HG03457 (cell line): ENCODE results near the gene JMJD1C.
"Not testable (repeated sequence)": the region's sequence is repeated elsewhere in the genome, so short reads cannot be mapped to it uniquely, and the experiment has no call there.

ENCODE experiments used
- ATAC-seq: cut with Tn5 transposase; IDR thresholded peaks from one replicate; pipeline ENCODE4 v1.9.1; 2021; ENCODE audit warnings: moderate number of reproducible peaks; ENCODE audit not compliant: unreplicated experiment

Gene JMJD1C

GRCh38 chr10:63412304-63412703 lies 53.5 kb downstream of the JMJD1C start:
- no peak for ATAC-seq

- ATAC-seq, result no peak
Measured at GRCh38 chr10:63410633-63411032, 55.1 kb downstream of the JMJD1C start.

GRCh38 chr10:63409465-63410027 lies 56.2 kb downstream of the JMJD1C start:
- ATAC-seq, result no peak

- no peak for ATAC-seq
Measured at GRCh38 chr10:63407136-63407662, 58.6 kb downstream of the JMJD1C start.

GRCh38 chr10:63396133-63396761 lies 69.5 kb downstream of the JMJD1C start:
- no peak for ATAC-seq

- no peak for ATAC-seq
Measured at GRCh38 chr10:63393050-63393449, 72.7 kb downstream of the JMJD1C start.

GRCh38 chr10:63392224-63392623 lies 73.6 kb downstream of the JMJD1C start:
- no peak for ATAC-seq

- no peak for ATAC-seq
Measured at GRCh38 chr10:63391812-63392211, 74.0 kb downstream of the JMJD1C start.

- no peak for ATAC-seq
Measured at GRCh38 chr10:63390521-63390920, 75.3 kb downstream of the JMJD1C start.

- ATAC-seq, result peak; percentile 59
Measured at GRCh38 chr10:63388421-63389031, 77.3 kb downstream of the JMJD1C start.

GRCh38 chr10:63385254-63385653 lies 80.5 kb downstream of the JMJD1C start:
- ATAC-seq, result no peak

GRCh38 chr10:63384675-63385074 lies 81.1 kb downstream of the JMJD1C start:
- no peak for ATAC-seq

GRCh38 chr10:63384001-63384400 lies 81.8 kb downstream of the JMJD1C start:
- no peak for ATAC-seq

- ATAC-seq, result no peak
Measured at GRCh38 chr10:63383141-63383540, 82.6 kb downstream of the JMJD1C start.

GRCh38 chr10:63382066-63382465 lies 83.7 kb downstream of the JMJD1C start:
- no peak for ATAC-seq

- not testable (repeated sequence) for ATAC-seq
Measured at GRCh38 chr10:63377305-63377661, 88.5 kb downstream of the JMJD1C start.

GRCh38 chr10:63376560-63377304 lies 89.0 kb downstream of the JMJD1C start:
- ATAC-seq, result peak; percentile 97

GRCh38 chr10:63375859-63376258 lies 89.9 kb downstream of the JMJD1C start:
- ATAC-seq, result no peak

GRCh38 chr10:63375458-63375857 lies 90.3 kb downstream of the JMJD1C start:
- no peak for ATAC-seq

GRCh38 chr10:63374991-63375390 lies 90.8 kb downstream of the JMJD1C start:
- ATAC-seq, result no peak

GRCh38 chr10:63373176-63373575 lies 92.6 kb downstream of the JMJD1C start:
- ATAC-seq, result no peak

- ATAC-seq, result no peak
Measured at GRCh38 chr10:63369711-63370110, 96.1 kb downstream of the JMJD1C start.
